Activated CD4-positive, alpha-beta T cell treated with anti-CD3 and anti-CD28 coated beads, Interleukin-2, amount 10 ng/mL, durations not matched to agents 24 days and 14 days (primary cell): ENCODE results near the gene PLPP2. TPM values are rescaled to one million over a fixed set of nuclear protein-coding genes. Genes with fewer than 3 reads are reported as not detected.

Experiments used
- DNase-seq: peaks from one replicate; pipeline ENCODE4 v3.0.0; 2022
- H3K27ac Mint-ChIP-seq: one replicate; pipeline ENCODE4 v1.8.0; 2022; ENCODE audit warnings: mild to moderate bottlenecking, mixed read lengths
- H3K27me3 Mint-ChIP-seq: one replicate; pipeline ENCODE4 v1.8.0; 2022; ENCODE audit warnings: mixed read lengths
- H3K36me3 Mint-ChIP-seq: one replicate; pipeline ENCODE4 v1.8.0; 2022; ENCODE audit warnings: low read depth, mild to moderate bottlenecking, mixed read lengths
- H3K4me1 Mint-ChIP-seq: one replicate; pipeline ENCODE4 v1.8.0; 2021; ENCODE audit warnings: mixed read lengths
- H3K4me3 Mint-ChIP-seq: one replicate; pipeline ENCODE4 v1.8.0; 2022; ENCODE audit warnings: mild to moderate bottlenecking, moderate library complexity, mixed read lengths
- H3K9me3 Mint-ChIP-seq: one replicate; pipeline ENCODE4 v1.8.0; 2021; ENCODE audit warnings: mixed read lengths
- intact Hi-C: fragments of 100-400 bp; cut with micrococcal nuclease; formaldehyde crosslinking; loops from one replicate; pipeline ENCODE4 v1.15.1; 2023
- total RNA-seq: library from RNA; stranded (reverse); gene quantifications from 2 replicates; pipeline ENCODE4 v1.2.3, GENCODE V29; 2022

The PLPP2 gene
- total RNA-seq, 1 donor from 2014 or later: 0.07 TPM

GRCh38 chr19:309206-309565 lies 18.0 kb upstream of the PLPP2 start:
- no peak overlapping the region for H3K4me3 Mint-ChIP-seq
- H3K27ac Mint-ChIP-seq: no peak overlapping the region
- no peaks in the 10 kb centered on the region for H3K9me3 Mint-ChIP-seq
- no peaks in the 10 kb centered on the region for H3K4me1 Mint-ChIP-seq
- H3K36me3 Mint-ChIP-seq: peaks cover 20% of the 10 kb centered on the region
- intact Hi-C loops: no loop called here
- no peaks in the 10 kb centered on the region for H3K27me3 Mint-ChIP-seq
- no peak for DNase-seq

GRCh38 chr19:308471-309205 lies 17.4 kb upstream of the PLPP2 start:
- intact Hi-C loops: no loop called here
- no peak overlapping the region for H3K4me3 Mint-ChIP-seq
- no peaks in the 10 kb centered on the region for H3K4me1 Mint-ChIP-seq
- H3K27ac Mint-ChIP-seq: no peak overlapping the region
- no peak for DNase-seq
- peaks cover 18% of the 10 kb centered on the region for H3K36me3 Mint-ChIP-seq
- H3K27me3 Mint-ChIP-seq: no peaks in the 10 kb centered on the region
- no peaks in the 10 kb centered on the region for H3K9me3 Mint-ChIP-seq

GRCh38 chr19:307793-308420 lies 16.7 kb upstream of the PLPP2 start:
- Mint-ChIP-seq H3K36me3 (peaks cover 15% of the 10 kb centered on the region), H3K4me1 (no peaks in the 10 kb centered on the region), H3K9me3 (no peaks in the 10 kb centered on the region), H3K4me3 (no peak overlapping the region), H3K27ac (no peak overlapping the region), H3K27me3 (no peaks in the 10 kb centered on the region)
- intact Hi-C loops: no loop called here
- no peak for DNase-seq

DNA sequence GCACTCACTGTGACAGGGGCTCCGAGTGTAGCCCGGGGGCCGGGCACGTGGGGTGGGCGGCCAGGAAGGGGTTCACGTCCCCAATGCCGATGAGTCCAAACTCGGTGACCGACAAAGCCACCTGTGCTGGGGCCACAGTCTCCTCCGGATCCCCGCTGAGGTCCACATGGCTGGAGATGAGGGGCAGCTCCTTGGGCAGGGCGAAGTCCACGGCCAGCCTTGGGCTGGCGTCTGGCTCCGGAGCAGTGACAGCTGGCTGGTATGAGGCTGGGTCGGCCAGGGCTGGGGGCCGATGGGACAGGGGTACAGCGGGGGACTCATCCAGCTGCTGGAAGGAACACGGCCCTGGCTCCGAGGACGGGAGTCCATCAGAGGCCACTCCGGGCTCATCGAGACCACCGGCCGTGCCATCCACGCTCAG lies 15.9 kb upstream of the PLPP2 start:
- Mint-ChIP-seq H3K36me3 (peaks cover 15% of the 10 kb centered on the region), H3K27ac (no peak overlapping the region), H3K4me3 (no peak overlapping the region), H3K4me1 (no peaks in the 10 kb centered on the region), H3K27me3 (no peaks in the 10 kb centered on the region), H3K9me3 (no peaks in the 10 kb centered on the region)
- intact Hi-C loops: no loop called here
- DNase-seq: no peak

- no peak for DNase-seq
- Mint-ChIP-seq H3K36me3 (peaks cover 15% of the 10 kb centered on the region), H3K4me3 (no peak overlapping the region), H3K27me3 (no peaks in the 10 kb centered on the region), H3K9me3 (no peaks in the 10 kb centered on the region), H3K27ac (no peak overlapping the region), H3K4me1 (no peaks in the 10 kb centered on the region)
- intact Hi-C loops: no loop called here
Observed at GRCh38 chr19:306151-306900, 15.1 kb upstream of the PLPP2 start.

GRCh38 chr19:305240-306150 lies 14.3 kb upstream of the PLPP2 start:
- no peak overlapping the region for H3K27ac Mint-ChIP-seq
- DNase-seq: no peak
- intact Hi-C loops: no loop called here
- no peaks in the 10 kb centered on the region for H3K4me1 Mint-ChIP-seq
- no peaks in the 10 kb centered on the region for H3K27me3 Mint-ChIP-seq
- no peak overlapping the region for H3K4me3 Mint-ChIP-seq
- H3K9me3 Mint-ChIP-seq: no peaks in the 10 kb centered on the region
- H3K36me3 Mint-ChIP-seq: peaks cover 13% of the 10 kb centered on the region

DNA sequence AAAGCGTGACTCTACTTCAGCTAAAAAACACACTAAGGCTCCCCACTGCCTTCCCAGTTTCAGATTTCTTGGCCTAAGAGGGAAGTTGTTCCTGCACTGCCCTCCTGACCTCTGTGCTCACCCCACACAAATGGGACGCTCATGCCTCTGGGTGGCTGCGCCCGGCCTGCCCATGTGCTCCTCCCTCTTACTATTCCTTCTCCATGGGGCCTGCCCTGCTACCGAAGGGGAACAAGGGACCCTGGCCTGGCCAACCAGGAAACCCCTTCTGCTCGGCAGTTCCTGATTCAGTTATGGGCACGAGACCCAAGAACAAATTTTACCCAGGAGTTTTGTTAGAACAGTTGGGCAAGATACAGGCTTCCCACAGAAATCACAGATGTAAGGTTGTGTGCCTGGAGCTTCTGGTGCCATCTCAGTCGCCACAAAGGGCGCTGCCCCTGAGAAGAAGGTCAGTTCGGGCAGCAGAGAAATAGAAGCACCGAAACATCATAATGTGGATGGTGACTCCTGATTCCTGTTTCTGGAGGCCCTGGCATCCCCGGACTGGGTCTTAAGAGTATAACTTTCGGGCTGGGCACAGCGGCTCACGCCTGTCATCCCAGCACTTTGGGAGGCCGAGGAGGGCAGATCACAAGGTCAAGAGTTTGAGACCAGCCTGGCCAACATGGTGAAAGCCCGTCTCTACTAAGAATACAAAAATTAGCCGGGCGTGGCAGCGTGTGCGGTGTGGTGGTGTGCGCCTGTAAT lies 5.4 kb upstream of the PLPP2 start:
- Mint-ChIP-seq H3K4me3 (no peak overlapping the region), H3K27ac (no peak overlapping the region), H3K36me3 (no peaks in the 10 kb centered on the region), H3K9me3 (no peaks in the 10 kb centered on the region), H3K27me3 (peaks cover 31% of the 10 kb centered on the region), H3K4me1 (peaks cover 2% of the 10 kb centered on the region)
- DNase-seq: no peak
- intact Hi-C loops: no loop called here

- no peaks in the 10 kb centered on the region for H3K36me3 Mint-ChIP-seq
- DNase-seq: no peak
- intact Hi-C loops: no loop called here
- no peaks in the 10 kb centered on the region for H3K9me3 Mint-ChIP-seq
- peaks cover 2% of the 10 kb centered on the region for H3K4me1 Mint-ChIP-seq
- no peak overlapping the region for H3K4me3 Mint-ChIP-seq
- H3K27me3 Mint-ChIP-seq: peaks cover 31% of the 10 kb centered on the region
- H3K27ac Mint-ChIP-seq: no peak overlapping the region
Observed at GRCh38 chr19:295687-296370, 4.6 kb upstream of the PLPP2 start.

DNA sequence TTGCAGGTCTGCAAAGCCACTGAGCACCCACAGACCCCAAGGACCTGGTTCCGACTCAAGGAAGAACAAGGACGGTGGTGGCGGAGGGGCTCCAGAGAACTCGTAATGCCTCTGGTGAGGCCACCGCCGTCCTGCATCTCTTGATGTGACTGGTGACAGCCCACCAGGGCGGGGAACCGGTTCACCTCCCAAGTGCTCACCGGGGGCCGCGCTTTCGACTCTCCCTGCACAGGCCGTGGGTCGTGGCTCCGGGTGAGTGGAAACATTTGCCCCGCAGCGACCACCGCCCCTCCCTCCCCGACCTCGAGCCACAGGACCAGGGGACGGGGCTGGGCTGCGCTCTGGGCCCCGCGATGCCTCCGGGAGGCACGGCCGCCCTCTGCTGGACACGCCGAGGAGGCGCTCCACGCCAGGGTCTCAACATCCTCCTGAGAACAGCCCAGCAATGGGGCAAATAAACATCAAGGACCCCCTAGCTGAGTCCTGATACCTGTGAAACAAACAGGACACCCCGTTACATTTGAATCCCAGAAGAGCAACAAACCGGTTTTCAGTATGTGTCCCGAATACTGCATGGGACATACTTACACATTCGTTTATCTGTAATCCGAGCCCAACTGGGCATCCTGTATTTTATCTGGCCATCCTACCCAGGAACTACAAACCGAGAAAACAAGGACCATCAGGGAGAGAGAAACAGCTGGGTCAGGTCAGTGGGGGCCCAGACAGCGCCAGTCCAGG lies 3.9 kb upstream of the PLPP2 start:
- intact Hi-C loops: no loop called here

GRCh38 chr19:294341-294945 lies 3.2 kb upstream of the PLPP2 start:
- Mint-ChIP-seq H3K4me1 (peaks cover 2% of the 10 kb centered on the region), H3K4me3 (no peak overlapping the region), H3K27me3 (peaks cover 39% of the 10 kb centered on the region), H3K36me3 (no peaks in the 10 kb centered on the region), H3K27ac (no peak overlapping the region), H3K9me3 (no peaks in the 10 kb centered on the region)
- DNase-seq: no peak
- intact Hi-C loops: no loop called here

More for the DNA sequence above, 3.9 kb upstream of the PLPP2 start:
- Mint-ChIP-seq H3K4me1 (peaks cover 2% of the 10 kb centered on the region), H3K9me3 (no peaks in the 10 kb centered on the region), H3K27me3 (peaks cover 34% of the 10 kb centered on the region), H3K27ac (no peak overlapping the region), H3K4me3 (no peak overlapping the region), H3K36me3 (no peaks in the 10 kb centered on the region)
- peak; percentile 82 for DNase-seq

- Mint-ChIP-seq H3K9me3 (no peaks in the 10 kb centered on the region), H3K27ac (no peak overlapping the region), H3K4me3 (no peak overlapping the region), H3K27me3 (peaks cover 46% of the 10 kb centered on the region), H3K36me3 (no peaks in the 10 kb centered on the region), H3K4me1 (peaks cover 2% of the 10 kb centered on the region)
- DNase-seq: no peak
- intact Hi-C loops: no loop called here
Observed at GRCh38 chr19:293436-294110, 2.4 kb upstream of the PLPP2 start.
